GM19324 (cell line): ENCODE data around the gene RICTOR.
A peak's percentile ranks its signal among the peaks of the same experiment; 100 is the strongest.

Experiments
- ATAC-seq: cut with Tn5 transposase; IDR thresholded peaks from one replicate; pipeline ENCODE4 v1.9.1; 2021; ENCODE audit warnings: mild to moderate bottlenecking, moderate library complexity; ENCODE audit not compliant: unreplicated experiment, low FRiP score

Gene RICTOR

GRCh38 chr5:39100851-39101396, 26.7 kb upstream of the RICTOR start:
- no peak for ATAC-seq

- ATAC-seq = no peak
Observed at GRCh38 chr5:39100301-39100850, 26.2 kb upstream of the RICTOR start.

GRCh38 chr5:39099831-39100230, 25.6 kb upstream of the RICTOR start:
- no peak for ATAC-seq

GRCh38 chr5:39093352-39093751, 19.2 kb upstream of the RICTOR start:
- ATAC-seq = no peak

- no peak for ATAC-seq
Observed at GRCh38 chr5:39092581-39093351, 18.6 kb upstream of the RICTOR start.

GRCh38 chr5:39091940-39092580, 17.9 kb upstream of the RICTOR start:
- ATAC-seq = no peak

GRCh38 chr5:39083968-39084367, 9.8 kb upstream of the RICTOR start:
- no peak for ATAC-seq

GRCh38 chr5:39082995-39083394, 8.8 kb upstream of the RICTOR start:
- no peak for ATAC-seq

GRCh38 chr5:39080597-39081204, 6.5 kb upstream of the RICTOR start:
- ATAC-seq = peak; percentile 60

- ATAC-seq = no peak
Observed at GRCh38 chr5:39080168-39080567, 6.0 kb upstream of the RICTOR start.

- no peak for ATAC-seq
Observed at GRCh38 chr5:39079147-39079546, 4.9 kb upstream of the RICTOR start.

- ATAC-seq = no peak
Observed at GRCh38 chr5:39076757-39077728, 2.8 kb upstream of the RICTOR start.

GRCh38 chr5:39076101-39076756, 2.0 kb upstream of the RICTOR start:
- no peak for ATAC-seq

GRCh38 chr5:39073767-39074016, 507 bp downstream of the RICTOR start:
- peak; percentile 36 for ATAC-seq

GRCh38 chr5:39072925-39073766, 1.1 kb downstream of the RICTOR start:
- ATAC-seq = peak; percentile 36

- no peak for ATAC-seq
Observed at GRCh38 chr5:39068099-39068498, 6.1 kb downstream of the RICTOR start.

- no peak for ATAC-seq
Observed at GRCh38 chr5:39064450-39064849, 9.7 kb downstream of the RICTOR start.

GRCh38 chr5:39063037-39063436, 11.2 kb downstream of the RICTOR start:
- ATAC-seq = no peak

GRCh38 chr5:39062530-39062929, 11.7 kb downstream of the RICTOR start:
- ATAC-seq = no peak
